HG03135 (cell line): Measurements from ENCODE around the gene PDE4D.

Experiments used
- ATAC-seq: cut with Tn5 transposase; IDR thresholded peaks from one replicate; pipeline ENCODE4 v1.9.1; 2021; ENCODE audit warnings: mild to moderate bottlenecking, moderate library complexity; ENCODE audit not compliant: unreplicated experiment

Gene PDE4D

GRCh38 chr5:59532979-59533729, 360.4 kb downstream of the PDE4D start:
- ATAC-seq: no peak

- ATAC-seq: no peak
Measured at GRCh38 chr5:59529239-59529638, 364.3 kb downstream of the PDE4D start.

- no peak for ATAC-seq
Measured at GRCh38 chr5:59528202-59528862, 365.2 kb downstream of the PDE4D start.

- no peak for ATAC-seq
Measured at GRCh38 chr5:59525957-59526356, 367.6 kb downstream of the PDE4D start.

- no peak for ATAC-seq
Measured at GRCh38 chr5:59525311-59525710, 368.2 kb downstream of the PDE4D start.

- no peak for ATAC-seq
Measured at GRCh38 chr5:59522201-59522831, 371.2 kb downstream of the PDE4D start.

GRCh38 chr5:59521476-59521875, 372.1 kb downstream of the PDE4D start:
- no peak for ATAC-seq

GRCh38 chr5:59519338-59519737, 374.2 kb downstream of the PDE4D start:
- ATAC-seq: no peak

- no peak for ATAC-seq
Measured at GRCh38 chr5:59517926-59518585, 375.5 kb downstream of the PDE4D start.

GRCh38 chr5:59516161-59516560, 377.4 kb downstream of the PDE4D start:
- no peak for ATAC-seq

GRCh38 chr5:59506285-59506877, 387.1 kb downstream of the PDE4D start:
- ATAC-seq: no peak

GRCh38 chr5:59504043-59504442, 389.5 kb downstream of the PDE4D start:
- no peak for ATAC-seq

- ATAC-seq: no peak
Measured at GRCh38 chr5:59503220-59503619, 390.3 kb downstream of the PDE4D start.

GRCh38 chr5:59501316-59501715, 392.2 kb downstream of the PDE4D start:
- no peak for ATAC-seq

GRCh38 chr5:59500014-59500413, 393.5 kb downstream of the PDE4D start:
- no peak for ATAC-seq

GRCh38 chr5:59497207-59497606, 396.3 kb downstream of the PDE4D start:
- no peak for ATAC-seq

GRCh38 chr5:59496524-59497134, 396.9 kb downstream of the PDE4D start:
- ATAC-seq: no peak

GRCh38 chr5:59491945-59492344, 401.6 kb downstream of the PDE4D start:
- no peak for ATAC-seq

- no peak for ATAC-seq
Measured at GRCh38 chr5:59489551-59489950, 404.0 kb downstream of the PDE4D start.
